Kidney (tissue), 14 donors: ENCODE results near the gene SH2D1B. TPM values are rescaled to one million over a fixed set of nuclear protein-coding genes. Genes with fewer than 3 reads are reported as not detected.

ENCODE experiments used
- DNase-seq, 5 donors: peaks; one replicate each; pipeline ENCODE4 v3.0.0-alpha.2; 2013 to 2020
- FAIRE-seq: peaks from 2 replicates; lab custom pipeline; 2012; peaks lifted over from hg19 to GRCh38; lab: Jason Lieb, UNC
- H3K27ac ChIP-seq, 2 donors: one replicate each; pipeline ENCODE4 v1.7.0; 2013; ENCODE audit warnings: low read depth in 2 of 2, low read length in 2 of 2, inconsistent platforms in 1 of 2
- H3K27me3 ChIP-seq: one replicate; pipeline ENCODE4 v1.7.1; 2013; ENCODE audit warnings: low read length, inconsistent platforms; ENCODE audit not compliant: control insufficient read depth, insufficient read depth
- H3K36me3 ChIP-seq, 3 donors: one replicate each; pipeline versions ENCODE4 v1.7.0 to v1.7.1; 2013; ENCODE audit warnings: low read length in 3 of 3, control low read depth in 1 of 3, inconsistent platforms in 1 of 3; ENCODE audit not compliant: insufficient read depth in 3 of 3, control insufficient read depth in 2 of 3
- H3K4me1 ChIP-seq, 3 donors: one replicate each; pipeline versions ENCODE4 v1.7.0 to v1.7.1; 2013; ENCODE audit warnings: low read length in 3 of 3, inconsistent platforms in 1 of 3, low read depth in 1 of 3; ENCODE audit not compliant: control insufficient read depth in 2 of 3, insufficient read depth in 2 of 3
- H3K4me3 ChIP-seq, 3 donors: one replicate each; pipeline versions ENCODE4 v1.7.0 to v1.8.1; 2013; ENCODE audit warnings: low read length in 3 of 3, control low read depth in 1 of 3, inconsistent platforms in 1 of 3
- H3K9ac ChIP-seq, 3 donors: one replicate each; pipeline versions ENCODE4 v1.7.0 to v1.7.1; 2013; ENCODE audit warnings: low read length in 3 of 3, control low read depth in 1 of 3, inconsistent platforms in 1 of 3
- H3K9me3 ChIP-seq, 3 donors: one replicate each; pipeline versions ENCODE4 v1.7.0 to v1.7.1; 2013; ENCODE audit warnings: low read length in 3 of 3, control low read depth in 1 of 3, inconsistent platforms in 1 of 3; ENCODE audit not compliant: control insufficient read depth in 2 of 3, insufficient read depth in 1 of 3
- intact Hi-C: fragments of 100-400 bp; cut with DNase I; formaldehyde crosslinking; loops from one replicate; pipeline ENCODE4 v1.11.1; 2022
- polyA plus RNA-seq: library from polyadenylated mRNA; stranded (reverse); fragments of 350-450 nt; fragmentation: Illumina TruSeq; extraction: RNeasy Lipid Tissue Mini Kit (QIAGEN cat#74804); gene quantifications from one replicate; pipeline ENCODE4 v1.2.3, GENCODE V29; 2014; ENCODE audit warnings: low read depth, low replicate concordance; ENCODE audit not compliant: insufficient read depth
- total RNA-seq: library from RNA; stranded (reverse); fragmentation: NEBNext Ultra II Directional; extraction: Animal tissue kit (Norgen Biotek cat#: 25700); gene quantifications from one replicate; pipeline ENCODE4 v1.2.1, GENCODE V29; 2021
- TF ChIP-seq, protein P1 (sequence below): IDR thresholded peaks from 3 replicates; pipeline ENCODE4 v1.5.1; 2012; ENCODE audit warnings: mild to moderate bottlenecking, moderate library complexity, borderline replicate concordance; ENCODE audit not compliant: insufficient read depth; ENCODE audit errors: extremely low read depth
- donor health status: control.
- donor health status: control.
- donor health status: control.
- donor health status: control.
- donor health status: control.
- donor health status: DM: yes; HTN: yes; CAD: no.
- donor health status: Normal renal cell carcinoma (clear cell type).

SH2D1B gene
- total and polyA plus RNA-seq, 2 donors from 2014 or later = 0.76 TPM; not detected in 1

DNA sequence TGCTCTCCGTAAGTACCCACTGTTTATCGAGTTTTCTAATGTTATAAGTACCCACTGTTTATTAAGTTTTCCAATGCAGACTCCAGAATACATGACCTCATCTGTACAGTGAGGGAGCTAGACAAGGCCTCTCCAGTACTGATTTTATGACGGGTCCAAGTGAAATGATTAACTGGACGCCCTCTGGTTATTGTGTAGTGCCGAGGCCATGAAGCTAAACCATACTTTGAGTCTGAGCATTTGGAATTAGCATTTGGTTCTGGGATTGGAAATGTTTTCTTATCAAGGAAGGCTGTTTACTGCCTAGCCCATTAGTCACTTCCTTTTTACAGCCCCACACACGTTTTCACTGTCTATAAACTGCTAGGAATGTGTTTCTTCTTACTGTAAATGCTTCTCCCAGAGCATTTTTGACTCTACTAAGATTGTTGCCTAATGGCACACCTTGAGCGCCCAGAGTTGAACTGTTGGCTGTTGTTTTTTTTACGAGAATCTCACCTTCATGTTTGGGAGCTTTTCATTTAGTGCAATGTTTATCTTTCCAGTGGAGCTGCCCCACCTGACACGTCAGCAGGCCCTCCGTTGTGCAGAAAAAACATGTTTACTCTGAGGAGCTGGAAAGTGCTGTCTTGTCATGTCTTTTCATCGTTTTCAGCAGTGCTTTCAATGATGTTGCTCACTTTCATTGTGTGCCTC is 62.2 kb downstream of the SH2D1B start:
- no peaks in the 10 kb centered on the region for H3K36me3 ChIP-seq
- H3K9me3 ChIP-seq = no peaks in the 10 kb centered on the region
- no peak overlapping the region for H3K9ac ChIP-seq
- H3K4me3 ChIP-seq = no peak overlapping the region
- no peak for FAIRE-seq
- TF ChIP-seq, protein P1, sequence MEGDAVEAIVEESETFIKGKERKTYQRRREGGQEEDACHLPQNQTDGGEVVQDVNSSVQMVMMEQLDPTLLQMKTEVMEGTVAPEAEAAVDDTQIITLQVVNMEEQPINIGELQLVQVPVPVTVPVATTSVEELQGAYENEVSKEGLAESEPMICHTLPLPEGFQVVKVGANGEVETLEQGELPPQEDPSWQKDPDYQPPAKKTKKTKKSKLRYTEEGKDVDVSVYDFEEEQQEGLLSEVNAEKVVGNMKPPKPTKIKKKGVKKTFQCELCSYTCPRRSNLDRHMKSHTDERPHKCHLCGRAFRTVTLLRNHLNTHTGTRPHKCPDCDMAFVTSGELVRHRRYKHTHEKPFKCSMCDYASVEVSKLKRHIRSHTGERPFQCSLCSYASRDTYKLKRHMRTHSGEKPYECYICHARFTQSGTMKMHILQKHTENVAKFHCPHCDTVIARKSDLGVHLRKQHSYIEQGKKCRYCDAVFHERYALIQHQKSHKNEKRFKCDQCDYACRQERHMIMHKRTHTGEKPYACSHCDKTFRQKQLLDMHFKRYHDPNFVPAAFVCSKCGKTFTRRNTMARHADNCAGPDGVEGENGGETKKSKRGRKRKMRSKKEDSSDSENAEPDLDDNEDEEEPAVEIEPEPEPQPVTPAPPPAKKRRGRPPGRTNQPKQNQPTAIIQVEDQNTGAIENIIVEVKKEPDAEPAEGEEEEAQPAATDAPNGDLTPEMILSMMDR = no peak
- peak overlapping the region; percentile 49 to 68 for H3K27ac ChIP-seq
- H3K4me1 ChIP-seq = peaks cover 2 to 8% (median 4%) of the 10 kb centered on the region in 3 donors
- DNase-seq = peak in 3 of 5 donors; percentile 54 to 87 (median 85)
- no peaks in the 10 kb centered on the region for H3K27me3 ChIP-seq
- intact Hi-C loops = no loop called here

DNA sequence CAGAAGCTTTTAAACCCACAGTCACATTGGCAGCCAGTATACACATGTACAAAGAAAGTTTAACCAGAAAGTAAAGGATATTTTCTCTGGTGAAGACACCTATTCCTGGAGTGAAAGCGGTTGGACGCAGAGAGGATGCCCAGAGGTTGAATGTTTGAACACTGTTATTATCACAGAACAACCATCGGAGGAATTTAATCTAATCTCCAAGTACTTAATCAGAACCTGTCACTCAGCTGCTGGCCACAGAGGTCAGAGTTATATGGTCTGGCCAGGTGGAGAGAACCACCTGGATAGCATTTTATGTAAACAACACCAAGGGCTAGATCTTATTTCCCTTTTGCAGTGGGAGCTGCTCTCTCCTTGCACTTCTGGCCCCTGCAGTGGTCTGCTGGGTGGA is 64.7 kb downstream of the SH2D1B start:
- H3K27me3 ChIP-seq = no peaks in the 10 kb centered on the region
- no peaks in the 10 kb centered on the region for H3K36me3 ChIP-seq
- H3K9me3 ChIP-seq = no peaks in the 10 kb centered on the region
- peak in 3 of 5 donors; percentile 26 to 44 (median 34) for DNase-seq
- intact Hi-C loops = no loop called here
- H3K4me1 ChIP-seq = peaks cover 2 to 8% (median 4%) of the 10 kb centered on the region in 3 donors
- H3K27ac ChIP-seq = no peak overlapping the region
- TF ChIP-seq, protein P1 = no peak
- no peak overlapping the region for H3K9ac ChIP-seq
- H3K4me3 ChIP-seq = no peak overlapping the region
- no peak for FAIRE-seq

Other genes with a start within 250 kb of the SH2D1B start
- not detected for gene SPATA46, start 35.3 kb downstream of the SH2D1B start, total RNA-seq
- gene SPATA46, start 35.3 kb downstream of the SH2D1B start, polyA plus RNA-seq = not detected
- gene C1orf226, start 30.4 kb downstream of the SH2D1B start, total RNA-seq = 15.2 TPM
- 4.9 TPM for gene C1orf226, start 30.4 kb downstream of the SH2D1B start, polyA plus RNA-seq
- gene UHMK1, start 85.7 kb upstream of the SH2D1B start, total RNA-seq = 49.4 TPM
- gene UHMK1, start 85.7 kb upstream of the SH2D1B start, polyA plus RNA-seq = 15.7 TPM
- 30.6 TPM for gene UAP1, start 149.6 kb upstream of the SH2D1B start, total RNA-seq
- 23.6 TPM for gene UAP1, start 149.6 kb upstream of the SH2D1B start, polyA plus RNA-seq
- gene DDR2, start 220.3 kb upstream of the SH2D1B start, total RNA-seq = 19.8 TPM
- 3.9 TPM for gene DDR2, start 220.3 kb upstream of the SH2D1B start, polyA plus RNA-seq